HG02852 (cell line): ENCODE results near the gene IFI30.
"Not testable (repeated sequence)": the region's sequence is repeated elsewhere in the genome, so short reads cannot be mapped to it uniquely, and the experiment has no call there.

Experiments
- ATAC-seq: cut with Tn5 transposase; IDR thresholded peaks from one replicate; pipeline ENCODE4 v1.9.1; 2021; ENCODE audit warnings: mild to moderate bottlenecking, moderate library complexity; ENCODE audit not compliant: unreplicated experiment

Gene IFI30

DNA sequence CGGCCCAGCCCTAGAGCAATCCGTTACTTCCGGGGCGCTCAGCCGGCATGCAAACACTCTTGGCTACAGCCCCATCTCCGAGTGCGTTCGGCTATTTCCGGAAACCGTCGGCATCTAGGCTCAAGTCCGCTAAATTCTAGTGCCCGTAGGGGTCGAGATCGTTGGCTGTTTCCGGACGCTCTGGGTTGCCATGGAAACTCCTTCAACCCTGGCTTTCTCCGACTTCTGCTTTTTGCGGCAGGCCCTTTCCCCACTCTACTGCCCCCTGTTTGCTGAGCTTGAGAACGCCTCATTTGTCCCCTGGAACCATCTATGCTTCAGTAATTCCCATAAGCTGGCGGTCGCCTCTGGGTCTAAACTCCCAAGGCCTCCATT is 21.2 kb upstream of the IFI30 start:
- peak; percentile 61 for ATAC-seq

DNA sequence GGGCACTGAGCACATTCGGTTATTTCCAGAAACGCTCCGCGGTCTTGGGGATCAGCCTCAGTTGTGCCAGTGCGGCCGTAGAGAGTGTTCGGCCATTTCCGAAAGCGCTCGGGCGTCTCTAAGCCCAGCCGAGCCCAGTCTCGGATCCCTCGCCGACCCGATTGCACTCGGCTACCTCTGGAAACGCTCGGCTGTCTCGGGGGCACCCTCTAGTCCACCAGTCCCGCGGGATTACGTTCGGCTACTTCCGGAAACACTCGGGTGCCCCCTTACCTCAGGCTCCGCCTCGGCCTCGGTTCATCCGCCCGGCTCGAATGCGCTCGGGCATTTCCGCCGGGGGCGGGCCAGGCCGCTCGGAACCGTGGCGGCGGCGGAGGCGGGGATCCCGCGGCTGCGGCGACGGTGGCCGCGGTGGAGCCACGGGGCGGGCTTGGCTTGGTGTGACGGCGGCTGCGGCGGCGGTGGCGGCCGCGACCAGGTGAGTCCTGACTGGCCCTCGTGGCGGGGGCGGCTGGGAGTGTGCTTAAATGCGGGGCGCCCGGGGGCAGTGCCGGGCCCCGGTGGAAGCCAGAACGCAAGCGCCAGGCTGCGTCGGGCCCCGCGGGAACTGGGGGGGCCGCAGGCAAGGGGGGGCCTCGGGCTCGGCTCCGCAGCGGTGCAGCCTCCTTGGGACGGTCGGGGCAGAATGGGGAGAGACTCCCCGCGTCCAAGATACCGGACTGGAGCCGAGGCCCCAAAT is 20.6 kb upstream of the IFI30 start, which contains the start of gene PIK3R2:
Gene PIK3R2 (plus strand): TSS at position 347 of the 739 bp plus-strand sequence. CDS start 2,717 bp downstream, outside the sequence.
- ATAC-seq = peak; percentile 78

DNA sequence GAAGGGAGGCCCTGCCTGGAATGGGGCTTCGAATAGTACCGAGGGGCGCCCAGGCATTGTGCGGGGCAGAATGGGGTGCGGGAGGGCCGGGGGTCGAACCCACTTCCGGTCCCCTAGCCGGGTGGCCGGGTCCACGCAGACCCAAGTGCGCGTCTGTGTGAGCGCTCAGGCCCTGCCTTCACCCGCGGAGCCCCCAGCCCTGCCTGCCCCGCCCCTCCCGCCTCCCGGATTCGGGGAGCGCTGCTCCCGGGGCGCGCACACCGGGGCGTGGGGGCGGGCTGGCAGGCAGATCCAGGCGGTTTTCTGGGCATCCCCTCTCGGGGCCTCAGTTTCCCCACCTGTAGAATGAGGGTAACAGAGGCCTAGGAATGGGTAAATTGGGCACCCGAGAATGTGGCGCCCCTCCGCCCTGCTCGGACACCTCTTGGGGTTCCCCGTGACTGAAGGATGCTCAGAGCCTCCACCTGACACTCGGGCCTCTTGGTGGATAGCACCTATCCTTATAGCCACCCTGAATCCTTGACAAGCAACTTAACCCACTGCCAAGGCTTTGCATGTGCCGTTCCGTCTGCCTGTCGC is 20.0 kb upstream of the IFI30 start:
- no peak for ATAC-seq

DNA sequence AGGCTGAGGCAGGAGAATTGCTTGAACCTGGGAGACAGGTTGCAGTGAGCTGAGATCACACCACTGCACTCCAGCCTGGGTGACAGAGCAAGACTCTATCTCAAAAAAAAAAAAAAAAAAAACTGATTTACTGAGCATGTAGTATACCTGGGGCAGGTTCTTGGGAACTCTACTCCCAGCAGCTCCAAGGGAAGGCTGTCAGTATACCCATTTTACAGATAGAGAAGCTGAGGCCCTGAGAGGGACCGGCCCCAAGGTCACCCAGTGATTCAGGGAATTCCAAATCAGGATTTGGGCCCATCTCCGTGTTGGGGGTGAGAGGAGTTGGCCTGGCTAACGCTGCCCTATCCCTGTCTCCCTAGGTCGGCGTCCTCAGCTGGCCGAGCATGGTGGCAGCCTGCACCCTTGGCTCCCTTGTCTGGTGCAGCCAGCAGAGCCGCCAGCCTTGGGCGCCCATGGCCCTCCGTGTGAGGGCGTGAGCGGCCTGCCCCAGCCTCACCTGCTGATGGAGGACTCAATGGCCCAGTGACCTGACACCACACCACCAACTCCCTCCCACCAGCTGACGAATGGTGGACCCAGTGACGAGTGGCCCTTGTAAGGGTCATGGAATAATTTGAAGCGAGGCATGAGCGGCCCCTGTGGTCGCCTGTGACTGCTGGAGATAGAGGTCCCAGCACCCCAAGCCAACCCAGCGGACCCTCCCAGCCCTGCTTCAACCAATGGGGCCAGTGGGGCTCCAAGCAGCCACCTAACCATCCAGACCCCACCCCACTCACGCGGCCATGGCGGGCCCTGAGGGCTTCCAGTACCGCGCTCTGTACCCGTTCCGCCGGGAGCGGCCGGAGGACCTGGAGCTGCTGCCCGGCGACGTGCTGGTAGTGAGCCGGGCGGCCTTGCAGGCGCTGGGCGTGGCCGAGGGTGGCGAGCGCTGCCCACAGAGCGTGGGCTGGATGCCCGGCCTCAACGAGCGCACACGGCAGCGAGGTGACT is 18.2 kb upstream of the IFI30 start:
- no peak for ATAC-seq

DNA sequence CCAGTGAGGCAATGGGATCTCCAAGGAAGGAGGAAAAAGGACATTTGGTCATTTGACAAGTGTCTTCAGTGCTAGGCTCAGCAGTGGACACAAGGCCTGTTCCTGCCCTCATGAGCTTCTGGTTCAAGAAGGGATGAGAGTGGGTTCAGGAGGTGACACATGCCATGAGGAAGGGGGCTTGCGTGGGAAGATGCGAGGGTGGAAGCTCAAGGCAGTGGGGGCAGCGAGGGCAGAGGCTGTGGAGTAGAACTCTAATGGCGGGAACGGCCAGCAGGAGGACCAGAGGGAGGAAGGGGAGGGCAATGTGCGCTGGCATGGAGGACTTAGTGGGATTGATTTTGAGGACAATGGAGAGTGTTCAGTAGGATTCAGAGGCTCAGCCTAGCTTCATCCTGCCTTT is 17.3 kb upstream of the IFI30 start:
- no peak for ATAC-seq

DNA sequence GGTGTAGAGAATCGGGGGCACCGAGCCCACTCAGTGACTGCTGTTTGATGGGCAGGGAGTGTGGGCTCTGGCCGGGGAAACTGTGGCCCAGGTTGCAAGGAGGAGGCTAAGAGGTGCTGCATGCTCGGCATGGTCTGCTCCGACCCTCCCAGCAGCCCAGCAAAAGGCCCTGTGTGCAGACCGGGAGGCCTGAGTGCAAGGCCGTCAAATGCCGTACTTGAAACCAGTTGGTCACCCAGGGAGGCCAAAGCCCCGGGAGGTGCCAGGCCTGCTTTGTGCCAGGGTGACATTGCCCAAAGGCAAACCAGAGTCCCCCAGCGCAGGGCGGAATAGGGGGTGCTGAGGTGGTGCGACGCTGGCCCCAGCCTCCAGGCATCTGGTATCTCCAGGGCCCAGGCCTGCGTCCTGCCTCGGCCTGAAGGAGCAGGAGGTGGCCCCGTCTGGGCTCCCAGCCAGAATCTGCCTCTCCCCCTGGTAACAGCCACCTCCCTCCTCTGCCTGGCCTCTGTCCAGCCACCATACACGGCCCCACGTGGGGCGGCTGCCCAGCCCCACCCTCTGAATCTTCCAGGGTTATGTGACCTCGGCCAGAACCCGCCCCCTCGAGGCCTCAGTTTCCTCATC is 16.7 kb upstream of the IFI30 start:
- ATAC-seq = no peak

DNA sequence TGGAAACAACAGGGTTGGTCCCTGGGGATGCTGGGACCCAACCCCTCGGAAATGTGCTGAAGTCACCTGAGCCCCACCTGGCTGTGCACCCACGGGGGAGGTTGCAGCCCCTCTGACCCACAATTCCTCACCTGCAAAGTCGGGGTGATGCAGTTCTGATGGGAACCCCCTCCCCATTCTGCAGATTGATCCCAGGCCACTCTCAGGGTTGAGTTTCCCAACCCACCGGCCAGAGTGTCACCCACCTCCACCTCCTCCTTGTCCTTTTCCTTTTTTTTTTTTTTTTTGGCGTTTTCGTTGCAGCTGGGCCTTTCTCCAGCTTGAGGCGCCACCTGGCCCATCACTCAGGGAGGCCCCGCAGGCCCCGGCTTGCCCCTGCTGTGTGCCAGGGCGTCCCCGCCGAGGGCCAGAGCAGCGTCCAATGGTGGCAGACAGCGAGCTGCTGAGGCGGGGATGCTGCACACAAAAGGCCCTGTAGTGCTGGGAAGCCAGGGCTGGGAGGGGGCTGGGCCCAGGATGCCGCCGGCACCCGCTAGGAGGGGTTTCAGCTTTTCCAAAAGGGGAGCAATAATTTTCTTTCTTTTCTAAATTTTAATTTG is 16.0 kb upstream of the IFI30 start:
- no peak for ATAC-seq

DNA sequence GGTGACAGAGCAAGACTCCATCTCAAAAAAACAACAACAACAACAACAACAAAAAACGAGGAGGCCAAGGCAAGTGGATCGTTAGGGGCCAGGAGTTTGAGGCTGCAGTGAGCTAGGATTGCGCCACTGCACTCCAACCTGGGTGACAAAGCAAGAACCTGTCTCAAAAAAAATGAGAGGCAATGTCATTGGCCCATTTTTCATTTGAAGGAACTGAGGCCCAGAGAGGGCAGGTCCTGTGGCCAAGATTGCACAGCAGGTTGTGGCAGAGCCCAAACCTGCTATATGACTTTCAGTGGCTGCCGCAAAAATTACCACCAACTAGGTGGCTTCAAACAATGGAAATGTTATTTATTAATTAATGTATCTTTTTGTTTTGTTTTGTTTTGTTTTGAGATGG is 15.1 kb upstream of the IFI30 start:
- no peak for ATAC-seq

DNA sequence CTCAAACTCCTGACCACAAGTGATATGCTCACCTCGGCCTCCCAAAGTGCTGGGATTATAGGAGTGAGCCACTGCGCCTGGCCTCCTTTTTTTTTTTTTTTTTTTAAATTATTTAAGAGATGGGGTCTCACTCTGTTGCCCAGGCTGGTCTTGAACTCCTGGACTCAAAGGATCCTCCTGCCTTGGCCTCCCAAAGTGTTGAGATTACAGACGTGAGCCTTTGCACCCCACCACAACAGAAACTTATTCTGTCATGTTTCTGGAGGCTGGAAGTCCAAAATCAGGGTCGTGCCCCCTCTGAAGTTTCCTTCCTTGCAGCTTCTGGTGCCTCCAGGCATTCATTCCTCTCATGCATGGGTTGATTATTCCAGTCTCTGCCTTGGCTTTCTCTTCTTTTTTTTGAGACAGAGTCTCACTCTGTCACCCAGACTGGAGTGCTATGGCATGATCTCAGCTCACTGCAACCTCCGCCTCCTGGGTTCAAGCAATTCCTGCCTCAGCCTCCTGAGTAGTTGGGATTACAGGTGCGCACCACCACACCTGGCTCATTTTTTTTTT is 14.5 kb upstream of the IFI30 start:
- ATAC-seq = not testable (repeated sequence)

DNA sequence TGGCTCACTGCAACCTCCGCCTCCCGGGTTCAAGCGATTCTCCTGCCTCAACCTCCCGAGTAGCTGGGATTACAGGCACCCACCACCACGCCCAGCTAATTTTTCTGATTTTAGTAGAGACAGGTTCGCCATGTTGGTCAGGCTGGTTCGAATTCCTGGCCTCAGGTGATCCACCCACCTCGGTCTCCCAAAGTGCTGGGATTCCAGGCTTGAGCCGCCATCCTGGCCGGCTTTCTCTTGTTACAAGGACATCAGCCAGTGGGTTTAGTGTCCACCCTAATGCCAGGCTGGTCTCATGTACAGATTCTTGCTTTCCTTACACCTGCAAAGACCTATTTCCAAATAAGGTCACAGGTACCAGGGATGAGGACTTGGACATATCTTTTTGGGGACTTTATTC is 13.8 kb upstream of the IFI30 start:
- no peak for ATAC-seq

DNA sequence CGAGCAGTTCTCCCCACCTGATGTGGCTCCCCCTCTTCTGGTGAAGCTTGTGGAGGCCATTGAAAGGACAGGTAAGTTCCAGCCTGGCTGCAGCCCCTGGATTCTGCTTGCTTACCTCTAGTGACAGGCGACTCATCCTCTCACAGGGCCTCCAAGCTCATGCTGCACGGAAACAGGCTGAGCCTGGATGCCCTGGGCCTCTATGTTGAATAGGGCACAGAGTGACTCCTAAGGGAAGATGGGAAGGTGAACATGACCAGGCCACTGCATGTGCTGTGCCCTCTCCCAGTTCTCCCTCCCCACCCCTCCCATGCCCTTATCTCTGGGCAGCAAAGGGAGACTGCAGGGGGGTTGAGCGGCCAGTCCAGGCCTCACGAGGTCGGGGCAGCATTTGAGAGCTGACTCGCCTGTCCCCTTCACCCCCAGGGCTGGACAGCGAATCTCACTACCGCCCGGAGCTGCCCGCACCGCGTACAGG is 13.1 kb upstream of the IFI30 start:
- ATAC-seq = no peak

DNA sequence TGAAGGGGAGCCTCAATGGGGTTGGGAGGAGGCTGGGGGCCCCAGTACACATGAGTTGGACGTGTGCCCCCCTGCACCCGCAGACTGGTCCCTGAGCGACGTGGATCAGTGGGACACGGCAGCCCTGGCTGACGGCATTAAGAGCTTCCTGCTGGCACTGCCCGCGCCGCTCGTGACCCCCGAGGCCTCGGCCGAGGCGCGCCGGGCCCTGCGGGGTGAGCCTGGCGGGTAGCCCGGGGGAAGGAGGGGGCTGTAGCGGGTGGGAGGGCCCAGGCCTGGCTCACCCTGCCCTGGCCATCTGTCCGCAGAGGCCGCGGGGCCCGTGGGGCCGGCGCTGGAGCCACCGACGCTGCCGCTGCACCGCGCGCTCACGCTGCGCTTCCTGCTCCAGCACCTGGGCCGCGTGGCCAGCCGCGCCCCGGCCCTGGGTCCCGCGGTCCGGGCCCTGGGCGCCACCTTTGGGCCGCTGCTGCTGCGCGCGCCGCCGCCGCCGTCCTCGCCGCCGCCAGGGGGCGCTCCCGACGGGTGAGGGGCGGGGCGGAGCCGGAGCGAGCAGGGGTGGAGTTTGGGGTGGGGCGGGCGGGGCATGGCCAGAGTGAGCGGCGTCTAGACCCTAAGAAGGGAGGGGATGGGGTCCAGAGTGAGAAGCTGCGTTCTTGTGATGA is 12.5 kb upstream of the IFI30 start:
- ATAC-seq = peak; percentile 83

DNA sequence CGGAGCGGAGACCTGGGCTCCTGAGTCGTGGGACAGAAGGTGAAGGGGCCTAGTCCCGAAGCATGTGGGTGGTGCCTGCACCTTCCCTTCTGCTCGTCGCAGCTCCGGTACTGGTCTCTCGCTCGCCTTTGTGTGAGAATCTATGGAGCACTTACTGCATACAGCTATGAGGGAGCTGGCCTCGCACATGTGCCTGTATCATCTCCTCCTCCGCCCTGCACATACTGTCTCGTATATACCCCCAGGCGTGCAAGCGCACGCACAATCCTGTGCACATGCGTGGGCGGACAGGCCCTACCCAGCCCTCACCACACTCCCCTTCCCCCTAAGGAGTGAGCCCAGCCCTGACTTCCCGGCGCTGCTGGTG is 12.0 kb upstream of the IFI30 start:
- no peak for ATAC-seq

DNA sequence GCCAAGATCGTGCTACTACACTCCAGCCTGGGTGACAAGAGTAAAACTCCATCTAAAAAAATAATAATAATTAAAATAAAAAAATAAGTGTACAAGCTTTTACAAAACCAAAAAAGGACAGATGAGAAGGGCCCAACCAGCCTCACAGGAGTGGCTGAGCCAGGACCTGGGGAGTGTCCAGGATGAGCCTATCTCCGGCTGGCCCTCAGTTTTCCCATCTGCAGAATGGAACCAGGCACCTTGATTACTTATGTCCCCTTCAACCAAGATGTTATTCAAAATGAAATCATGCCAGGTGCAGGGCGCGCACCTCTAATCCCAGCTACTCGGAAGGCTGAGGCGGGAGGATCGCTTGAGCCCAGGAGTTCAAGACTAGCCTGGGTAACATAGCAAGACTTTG is 9.5 kb upstream of the IFI30 start:
- no peak for ATAC-seq

DNA sequence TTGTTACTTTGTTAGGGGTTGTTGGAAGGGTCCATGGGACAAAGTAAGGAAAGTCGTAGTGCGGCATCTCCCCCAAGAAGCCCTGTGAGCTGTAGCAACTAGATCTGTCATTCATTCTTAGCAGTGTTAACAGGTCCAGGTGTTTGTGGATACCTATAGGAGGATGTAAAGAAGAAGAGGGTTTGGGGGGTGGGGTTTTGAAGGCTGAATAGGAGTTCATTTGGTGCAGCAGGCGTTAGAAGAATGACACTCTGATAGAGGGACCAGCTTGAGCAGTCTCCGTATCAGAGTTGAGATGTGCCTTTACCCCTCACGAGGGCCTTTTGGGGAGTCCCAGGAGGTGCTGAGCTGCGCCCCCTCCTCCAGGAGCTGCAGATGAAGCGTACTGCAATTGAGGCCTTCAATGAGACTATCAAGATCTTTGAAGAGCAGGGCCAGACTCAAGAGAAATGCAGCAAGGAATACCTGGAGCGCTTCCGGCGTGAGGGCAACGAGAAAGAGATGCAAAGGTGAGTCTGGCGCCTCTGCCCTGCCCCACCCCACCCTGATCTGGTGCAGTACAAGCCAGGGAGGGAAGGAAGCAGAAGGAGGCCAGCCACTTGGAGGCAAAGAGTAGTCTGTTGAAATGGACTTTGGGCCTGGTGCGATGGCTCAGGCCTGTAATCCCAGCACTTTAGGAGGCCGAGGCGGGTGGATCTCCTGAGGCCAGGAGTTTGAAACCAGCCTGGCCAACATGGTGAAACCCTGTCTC is 7.6 kb upstream of the IFI30 start:
- no peak for ATAC-seq

DNA sequence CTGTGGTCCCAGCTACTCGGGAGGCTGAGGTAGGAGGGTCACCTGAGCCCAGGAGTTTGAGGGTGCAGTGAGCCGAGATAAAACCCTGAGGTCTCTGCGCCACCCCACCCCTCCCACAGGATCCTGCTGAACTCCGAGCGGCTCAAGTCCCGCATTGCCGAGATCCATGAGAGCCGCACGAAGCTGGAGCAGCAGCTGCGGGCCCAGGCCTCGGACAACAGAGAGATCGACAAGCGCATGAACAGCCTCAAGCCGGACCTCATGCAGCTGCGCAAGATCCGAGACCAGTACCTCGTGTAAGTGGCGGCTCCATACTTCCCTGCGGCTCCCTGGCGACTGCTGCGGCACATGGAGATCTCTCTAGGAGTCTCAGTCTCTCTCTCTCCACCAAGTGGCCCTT is 6.6 kb upstream of the IFI30 start:
- ATAC-seq = no peak

DNA sequence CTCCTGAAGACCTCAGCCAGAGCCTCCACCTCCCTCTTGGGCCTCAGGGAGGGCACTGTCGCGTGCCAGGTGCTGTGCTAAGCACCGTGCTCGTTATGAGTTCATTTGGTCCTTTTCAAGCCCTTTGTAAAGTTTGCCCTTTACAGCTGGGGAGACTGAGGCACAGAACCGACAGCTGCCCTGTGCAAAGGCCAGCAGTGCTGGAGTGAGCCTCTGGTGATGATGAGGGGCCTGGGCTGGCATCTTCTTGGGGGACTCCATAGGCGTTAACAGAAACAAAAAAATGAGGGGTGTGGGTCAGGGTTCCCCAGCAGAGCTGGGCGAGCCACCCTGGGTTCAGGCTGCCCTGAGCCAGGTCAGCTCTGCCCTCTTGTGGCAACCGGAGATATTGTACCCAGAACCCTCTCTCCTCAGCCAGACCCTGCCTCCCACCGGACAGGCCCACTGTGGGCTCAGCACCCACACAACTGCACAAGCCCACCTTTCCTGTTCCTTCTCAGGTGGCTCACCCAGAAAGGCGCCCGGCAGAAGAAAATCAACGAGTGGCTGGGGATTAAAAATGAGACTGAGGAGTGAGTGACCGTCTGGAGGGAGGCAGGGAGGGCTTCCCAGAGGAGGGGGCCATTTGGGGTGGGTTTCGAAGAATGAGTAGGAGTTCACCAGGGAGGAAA is 5.5 kb upstream of the IFI30 start:
- no peak for ATAC-seq

DNA sequence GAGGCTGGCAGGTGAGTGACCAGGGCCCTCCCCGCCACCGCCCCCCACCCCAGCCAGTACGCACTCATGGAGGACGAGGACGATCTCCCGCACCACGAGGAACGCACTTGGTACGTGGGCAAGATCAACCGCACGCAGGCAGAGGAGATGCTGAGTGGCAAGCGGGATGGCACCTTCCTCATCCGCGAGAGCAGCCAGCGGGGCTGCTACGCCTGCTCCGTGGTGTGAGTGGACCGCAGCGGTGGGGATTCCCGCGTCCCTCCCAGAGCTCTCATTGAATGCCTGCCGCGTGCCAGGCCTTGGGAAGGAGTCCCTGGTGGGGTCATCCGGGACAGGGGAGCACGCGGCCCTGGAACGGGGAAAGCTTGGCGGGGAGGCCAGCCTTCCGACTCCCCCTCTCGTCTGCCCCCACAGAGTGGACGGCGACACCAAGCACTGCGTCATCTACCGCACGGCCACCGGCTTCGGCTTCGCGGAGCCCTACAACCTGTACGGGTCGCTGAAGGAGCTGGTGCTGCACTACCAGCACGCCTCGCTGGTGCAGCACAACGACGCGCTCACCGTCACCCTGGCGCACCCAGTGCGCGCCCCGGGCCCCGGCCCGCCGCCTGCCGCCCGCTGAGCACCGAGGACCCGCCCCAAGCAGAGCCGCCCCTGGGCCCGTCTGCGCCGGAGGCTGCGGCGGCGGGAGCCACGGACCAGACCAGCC is 4.8 kb upstream of the IFI30 start:
- no peak for ATAC-seq
